Stimulated activated CD8-positive, alpha-beta memory T cell treated with anti-CD3 and anti-CD28 coated beads, Interleukin-7, amount 100 ng/mL, for 24 hours (primary cell): ENCODE measurements around the gene POPDC3.
"Not testable (repeated sequence)": the region's sequence is repeated elsewhere in the genome, so short reads cannot be mapped to it uniquely, and the experiment has no call there.

ENCODE experiments used
- DNase-seq: peaks from one replicate; pipeline ENCODE4 v3.0.0-alpha.2; 2020; ENCODE audit warnings: low read depth

Gene POPDC3, protein sequence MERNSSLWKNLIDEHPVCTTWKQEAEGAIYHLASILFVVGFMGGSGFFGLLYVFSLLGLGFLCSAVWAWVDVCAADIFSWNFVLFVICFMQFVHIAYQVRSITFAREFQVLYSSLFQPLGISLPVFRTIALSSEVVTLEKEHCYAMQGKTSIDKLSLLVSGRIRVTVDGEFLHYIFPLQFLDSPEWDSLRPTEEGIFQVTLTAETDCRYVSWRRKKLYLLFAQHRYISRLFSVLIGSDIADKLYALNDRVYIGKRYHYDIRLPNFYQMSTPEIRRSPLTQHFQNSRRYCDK

DNA sequence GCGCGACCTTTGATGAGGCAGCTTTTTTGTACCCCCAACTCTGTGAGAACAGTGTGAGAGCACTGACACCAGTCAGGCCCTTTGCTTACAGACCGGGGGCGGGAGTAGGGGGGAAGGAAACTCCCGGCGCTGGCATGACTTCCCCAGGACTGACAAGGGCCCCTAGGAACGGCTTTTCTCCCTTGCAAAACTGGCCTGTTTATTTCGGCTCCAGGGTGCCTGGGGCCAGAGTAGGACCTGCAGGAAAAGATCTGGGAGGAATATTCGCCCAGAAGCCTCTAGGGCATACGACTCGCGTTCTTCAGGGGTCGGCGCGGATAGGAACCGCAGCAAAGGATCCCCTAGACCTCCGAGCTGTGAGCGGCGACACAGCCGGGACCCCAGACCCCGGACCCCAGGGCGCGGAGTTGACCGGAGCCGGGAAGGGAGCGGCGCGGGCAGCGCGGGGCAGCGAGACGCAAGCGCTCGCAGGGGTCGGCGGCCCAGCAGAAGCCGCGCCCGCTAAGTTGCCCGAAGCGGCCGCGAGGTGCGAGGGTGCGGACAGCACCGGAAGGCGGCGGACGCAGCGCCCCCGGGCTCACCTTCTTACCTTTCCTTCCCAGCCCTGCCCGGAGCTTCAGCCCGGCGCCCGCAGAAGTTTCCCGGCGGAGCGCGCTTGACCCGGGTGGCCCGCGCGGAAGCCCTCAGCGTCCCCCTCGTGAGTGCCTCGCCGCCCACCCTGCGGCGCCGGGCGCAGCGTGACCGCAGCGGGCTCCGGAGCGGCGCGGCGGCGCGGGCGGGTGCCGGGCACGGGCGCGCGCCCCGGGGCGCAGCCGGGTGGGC is at the start of gene POPDC3:
POPDC3 (minus strand) TSS at position 771 of the 822 bp plus-strand sequence. CDS start 18,105 bp downstream, outside the sequence.
- no peak for DNase-seq

DNA sequence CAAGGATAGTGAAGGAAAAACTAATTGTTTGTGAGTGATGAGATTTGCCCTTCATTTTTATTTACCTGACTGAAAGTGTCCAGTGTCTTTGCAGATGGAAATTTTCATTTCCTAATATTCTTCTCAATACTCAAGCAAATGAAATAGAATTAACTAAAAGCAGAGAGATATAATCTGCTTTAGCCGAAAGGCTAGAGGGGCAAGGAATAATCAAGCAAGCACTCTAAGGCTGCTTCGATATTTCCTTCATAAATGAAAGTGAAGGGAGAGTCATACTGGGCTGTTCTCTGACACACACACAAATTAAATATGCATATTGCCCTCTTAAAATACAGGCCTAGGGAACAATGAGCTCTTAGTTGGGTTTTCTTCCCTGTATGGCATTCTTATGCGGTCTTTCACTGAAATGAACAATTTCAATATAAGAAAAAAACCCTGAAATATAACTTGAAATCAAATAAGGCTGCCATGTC is 47.5 kb upstream of the POPDC3 start:
- no peak for DNase-seq

DNA sequence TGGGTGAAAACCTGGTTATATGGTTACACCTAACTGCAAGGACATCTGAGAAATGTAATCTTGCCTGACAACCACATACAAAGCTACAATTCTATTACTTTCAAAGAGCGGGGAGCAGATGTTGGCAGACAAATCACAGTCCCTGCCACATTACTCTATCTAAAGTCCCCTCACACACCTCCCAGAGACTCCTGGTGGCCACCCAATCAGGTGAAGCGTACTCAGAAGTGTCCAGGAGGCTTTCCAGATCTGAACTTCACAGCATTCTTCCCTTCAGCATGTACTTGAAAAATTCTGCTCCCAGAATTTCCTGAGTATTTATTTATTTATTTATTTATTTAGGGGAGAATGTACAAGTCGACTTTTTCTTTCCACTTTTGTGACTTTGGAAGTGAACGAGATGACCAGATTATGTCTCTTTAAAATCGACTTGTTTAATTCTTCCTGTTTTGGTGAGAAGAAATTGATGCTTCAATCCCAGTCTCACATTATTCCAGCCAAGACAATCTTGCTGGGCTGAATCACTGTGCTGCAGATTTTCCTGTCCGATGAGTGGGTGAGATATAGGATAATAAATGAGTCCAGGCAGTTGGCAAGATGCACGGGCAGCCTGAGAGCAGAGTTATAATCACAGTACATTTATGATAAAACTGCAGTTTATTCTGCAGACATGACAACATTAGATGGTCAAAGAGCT is 46.9 kb upstream of the POPDC3 start:
- DNase-seq, result no peak

DNA sequence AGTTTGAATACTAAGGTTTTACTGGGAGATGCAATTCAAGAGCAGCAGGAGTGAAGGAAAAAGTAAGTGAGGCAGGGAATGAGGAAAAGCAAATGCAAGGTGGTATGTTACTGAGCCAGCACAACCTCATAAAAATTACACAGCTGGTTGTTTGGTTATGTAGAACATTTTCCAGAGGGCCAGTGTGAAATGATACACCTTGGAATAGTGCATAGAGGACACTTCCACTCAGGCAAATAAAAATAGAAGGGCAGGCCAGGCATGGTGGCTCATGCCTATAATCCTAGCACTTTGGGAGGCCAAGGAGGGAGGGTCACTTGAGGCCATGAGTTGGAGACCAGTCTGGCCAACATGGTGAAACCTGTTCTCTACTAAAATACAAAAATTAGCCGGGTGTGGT is 43.4 kb upstream of the POPDC3 start:
- DNase-seq, result no peak

DNA sequence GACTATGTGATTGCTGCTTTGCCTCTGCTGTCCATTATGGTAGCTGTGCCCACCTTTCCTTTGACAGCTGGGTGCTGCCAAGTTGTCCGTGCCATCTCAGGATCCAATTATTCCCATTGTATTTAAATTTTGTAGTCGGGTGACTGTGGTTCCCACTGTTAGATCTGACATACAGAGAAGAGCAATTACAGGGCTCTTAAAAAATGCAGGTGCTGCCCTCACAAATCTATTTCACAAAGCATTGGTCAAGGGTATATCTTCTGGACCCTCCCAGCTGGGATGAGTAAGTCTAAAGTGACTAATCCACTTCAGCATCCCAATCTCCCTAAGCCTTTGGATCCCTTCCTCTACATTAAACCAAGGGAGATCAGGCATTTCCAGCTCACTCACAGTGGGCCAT is 41.4 kb upstream of the POPDC3 start:
- DNase-seq, result not testable (repeated sequence)

DNA sequence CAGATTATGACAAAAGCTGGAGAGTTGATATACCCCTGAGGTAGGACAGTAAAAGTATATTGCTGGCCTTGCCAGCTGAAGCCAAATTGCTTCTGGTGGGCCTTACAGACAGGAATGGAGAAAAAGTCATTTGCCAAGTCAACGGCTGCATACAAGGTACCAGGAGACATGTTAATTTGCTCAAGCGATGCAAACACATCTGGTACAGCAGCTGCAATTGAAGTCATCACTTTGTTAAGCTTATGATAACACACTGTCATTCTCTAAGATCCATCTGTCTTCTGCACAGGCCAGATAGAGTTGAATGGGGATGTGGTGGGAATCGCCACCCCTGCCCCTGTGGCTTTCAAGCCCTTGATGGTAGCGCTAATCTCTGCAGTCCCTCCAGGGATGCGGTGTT is 40.4 kb upstream of the POPDC3 start:
- no peak for DNase-seq

DNA sequence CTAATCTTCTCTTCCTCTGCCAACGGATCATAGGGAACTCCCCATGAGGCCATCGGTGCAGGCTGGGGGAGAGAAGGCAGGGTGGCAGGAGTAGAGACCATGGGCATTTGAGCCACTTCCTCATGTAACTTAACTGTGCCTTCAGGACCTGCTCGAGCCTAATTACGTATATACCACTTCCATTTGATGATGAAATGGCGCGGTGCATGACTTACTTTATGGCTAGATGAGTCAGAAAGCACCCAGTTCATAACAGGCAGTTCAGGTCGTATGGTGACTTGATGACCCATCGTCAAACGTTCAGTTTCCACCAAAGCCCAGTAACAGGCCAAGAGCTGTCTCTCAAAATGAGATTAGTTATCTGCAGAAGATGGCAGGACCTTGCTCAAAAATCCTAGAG is 39.4 kb upstream of the POPDC3 start:
- DNase-seq, result not testable (repeated sequence)

DNA sequence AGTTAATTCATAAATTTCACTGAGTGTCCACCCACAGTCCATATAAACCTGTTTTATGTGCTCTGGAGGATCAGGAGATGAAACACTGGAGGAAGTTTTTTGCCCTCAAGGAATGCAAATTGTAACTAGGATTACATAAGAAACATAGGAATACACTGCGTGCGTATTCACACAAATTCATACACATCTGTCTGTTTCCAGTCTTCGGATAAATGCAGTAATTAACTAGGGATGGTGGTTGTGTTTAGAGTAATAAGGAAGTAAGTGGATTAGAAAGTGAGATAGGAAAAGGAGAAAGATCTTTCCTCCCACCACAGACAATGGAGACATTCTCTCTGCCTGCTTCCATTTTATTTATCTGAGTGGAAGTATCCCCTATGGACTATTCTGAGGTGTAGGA is 35.7 kb upstream of the POPDC3 start:
- no peak for DNase-seq

DNA sequence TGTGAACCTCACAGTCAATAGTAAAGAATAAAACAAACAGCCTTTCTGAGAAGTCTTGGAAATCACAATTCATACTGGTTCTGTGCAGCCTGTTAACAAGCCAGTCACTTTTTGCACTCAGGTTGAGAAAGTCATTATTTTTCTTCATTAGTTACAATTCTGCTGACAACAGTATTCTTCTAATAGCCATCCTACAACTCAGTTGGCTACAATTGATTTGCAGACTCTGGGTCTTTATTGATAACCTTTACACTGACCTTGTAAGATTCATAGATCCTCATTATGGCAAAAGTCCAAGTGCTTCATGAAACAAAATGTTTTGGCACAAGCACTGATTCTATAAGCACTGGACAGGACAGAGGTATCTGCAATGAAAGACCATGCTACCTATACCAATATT is 34.9 kb upstream of the POPDC3 start:
- no peak for DNase-seq

DNA sequence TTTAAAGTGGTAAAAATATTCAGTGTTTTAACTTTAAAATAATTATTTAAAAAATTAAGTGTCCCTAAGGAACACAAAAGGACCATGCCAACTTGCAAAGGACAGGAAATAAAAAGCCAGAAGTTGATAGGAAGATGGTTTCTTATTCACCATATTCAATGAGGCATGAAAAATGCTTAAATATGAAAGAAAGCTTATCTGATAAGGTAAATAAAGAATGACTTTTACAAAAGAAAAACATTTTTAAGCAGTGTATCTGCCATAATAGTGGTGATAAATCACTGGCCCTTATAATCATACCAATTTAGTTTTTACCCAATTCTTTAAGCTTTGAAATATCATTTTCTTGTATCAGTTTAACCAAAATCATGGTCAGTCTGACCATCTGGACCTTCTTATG is 33.5 kb upstream of the POPDC3 start:
- DNase-seq, result no peak

DNA sequence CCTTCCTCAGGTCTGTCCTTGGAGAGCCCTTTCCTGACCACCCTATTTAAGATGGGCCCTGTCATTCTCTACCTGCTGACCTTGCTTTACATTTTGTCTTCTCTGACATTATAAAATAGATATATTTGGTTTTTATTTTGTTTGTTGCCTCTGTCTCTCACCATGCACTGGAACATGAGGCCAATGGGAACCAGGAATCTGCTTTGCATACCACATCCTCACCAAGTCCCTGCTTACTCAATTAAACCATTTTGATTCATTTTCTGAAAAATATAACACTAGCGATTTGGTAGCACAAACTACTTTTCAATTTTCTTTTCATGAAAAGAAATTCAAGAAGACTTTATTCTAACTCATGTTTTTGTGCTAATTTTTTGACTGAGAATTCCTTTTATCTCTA is 32.8 kb upstream of the POPDC3 start:
- no peak for DNase-seq

DNA sequence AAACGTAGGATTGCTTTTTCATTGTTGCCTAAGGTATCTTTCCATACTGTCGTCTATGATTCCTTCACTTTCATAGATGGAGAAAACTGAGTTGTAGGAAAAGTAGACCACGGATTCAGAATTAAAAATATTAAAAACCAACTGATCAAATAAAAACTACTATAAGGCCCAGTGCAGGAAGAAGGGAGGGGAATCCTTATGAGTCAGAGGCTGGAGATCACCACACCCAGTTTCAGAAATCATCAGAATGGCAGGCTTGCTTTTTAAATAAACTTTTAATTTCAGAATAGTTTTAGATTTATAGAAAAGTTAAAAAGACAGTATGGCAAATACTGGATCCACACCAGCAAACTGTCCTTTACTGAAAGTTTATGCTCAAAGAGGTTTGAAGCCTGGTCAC is 32.0 kb upstream of the POPDC3 start:
- no peak for DNase-seq

DNA sequence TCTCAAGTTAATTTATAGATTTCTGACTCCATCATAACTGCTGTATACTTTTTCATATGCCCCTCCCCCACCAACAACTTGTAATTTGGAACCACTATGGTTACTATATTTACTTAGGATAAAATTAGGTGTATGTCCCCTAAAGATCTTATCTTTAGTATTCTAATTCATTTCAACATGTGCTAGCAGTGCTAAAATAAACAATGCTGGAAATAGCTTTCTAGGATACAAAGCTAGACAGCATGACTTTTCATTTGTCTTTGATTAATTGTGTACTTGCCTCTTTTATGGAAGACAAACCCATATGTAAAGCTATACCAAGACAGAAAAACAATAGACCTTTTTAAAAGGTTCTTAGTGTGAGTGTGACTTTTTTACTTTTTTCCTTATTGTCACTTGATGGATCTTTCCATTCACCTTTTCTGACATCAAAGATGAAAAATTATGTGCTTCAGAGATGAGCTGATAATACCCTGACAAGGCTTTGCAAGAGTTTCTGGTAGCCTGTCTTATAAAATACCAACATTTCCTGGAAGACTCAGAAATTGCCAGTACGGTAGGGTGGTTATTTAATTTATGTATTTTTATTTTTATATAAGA is 31.2 kb upstream of the POPDC3 start:
- DNase-seq, result no peak

DNA sequence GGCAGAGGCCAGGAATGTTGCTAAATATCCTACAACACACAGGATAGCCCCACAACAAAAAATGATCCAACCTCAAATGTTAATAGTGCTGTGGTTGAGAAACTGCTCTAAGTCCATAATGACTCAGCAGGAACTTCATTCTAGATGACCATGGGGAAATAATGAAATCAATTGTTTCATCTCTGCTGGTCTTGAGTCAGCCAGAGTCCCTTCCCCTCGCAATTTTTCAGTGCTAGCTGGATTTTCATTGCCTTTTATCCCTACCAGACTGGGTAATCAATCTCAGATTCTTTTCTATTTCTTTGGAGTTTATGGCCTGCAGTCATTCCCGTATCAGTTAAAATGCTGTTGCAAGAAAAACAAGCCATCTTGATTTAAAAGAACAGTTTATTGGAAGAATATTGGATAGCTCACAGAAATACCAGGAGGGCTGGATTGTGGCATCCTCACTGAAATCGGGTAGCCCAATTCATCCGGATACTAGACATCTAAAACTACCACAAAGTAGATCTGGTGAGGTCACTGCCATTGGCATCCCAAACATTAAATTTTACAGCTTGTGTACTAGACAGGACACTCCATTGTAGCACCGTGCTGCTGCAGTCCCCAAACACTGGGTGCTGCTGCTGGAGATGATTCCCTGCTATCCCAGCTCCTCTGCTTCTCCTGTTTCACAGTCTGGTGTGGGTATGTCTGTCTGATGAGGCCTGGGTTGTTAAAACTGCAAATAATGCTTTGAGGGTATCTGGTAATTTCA is 30.3 kb upstream of the POPDC3 start:
- no peak for DNase-seq

DNA sequence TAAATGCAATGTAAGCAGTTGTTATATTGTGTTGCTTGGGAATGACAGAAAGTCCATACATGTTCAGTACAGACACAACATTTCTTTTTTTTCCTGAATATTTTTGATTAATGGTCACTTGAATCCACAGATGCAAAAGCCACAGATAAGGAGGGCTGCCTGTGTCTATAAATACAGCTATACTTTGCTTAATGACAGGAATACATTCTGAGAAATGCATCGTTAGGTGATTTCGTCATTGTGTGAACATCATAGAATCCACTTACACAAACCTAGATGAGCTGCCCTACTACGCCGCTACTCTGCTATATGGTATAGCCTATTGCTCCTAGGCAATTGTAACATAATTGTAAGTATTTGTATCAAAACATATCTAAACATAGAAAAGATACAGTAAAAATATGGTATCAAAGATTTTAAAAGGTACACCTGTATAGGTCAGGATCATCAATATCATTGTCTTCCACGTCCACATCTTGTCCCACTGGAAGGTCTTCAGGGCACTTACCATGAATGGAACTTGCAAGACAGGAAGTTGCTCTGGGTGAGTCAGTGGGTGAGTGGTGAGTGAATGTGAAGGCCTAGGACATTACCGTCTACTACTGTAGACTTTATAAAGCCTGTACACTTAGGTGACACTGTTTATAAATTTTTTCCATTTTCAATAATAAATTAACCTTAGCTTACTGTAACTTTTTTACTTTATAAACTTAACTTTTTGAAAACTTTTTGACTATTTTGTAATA is 27.9 kb upstream of the POPDC3 start:
- no peak for DNase-seq

DNA sequence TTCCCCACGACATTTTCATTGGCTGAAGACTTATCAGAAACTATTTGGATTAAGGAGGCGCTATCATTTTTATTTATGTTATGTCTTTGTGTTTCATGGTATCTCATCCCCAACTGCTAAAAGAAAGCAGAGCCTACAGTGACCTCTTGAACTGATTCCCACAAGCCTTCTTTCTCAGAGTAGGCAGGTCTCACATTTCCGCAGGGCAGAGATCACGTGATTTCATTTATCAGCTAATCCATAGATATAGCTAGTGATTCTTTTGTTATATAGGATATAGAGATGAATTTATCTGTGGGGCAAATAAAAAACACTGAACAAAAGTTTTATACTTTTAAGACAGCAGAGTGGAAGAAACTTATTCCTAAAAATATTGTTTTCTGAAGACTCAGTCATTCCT is 25.0 kb upstream of the POPDC3 start:
- DNase-seq, result no peak

DNA sequence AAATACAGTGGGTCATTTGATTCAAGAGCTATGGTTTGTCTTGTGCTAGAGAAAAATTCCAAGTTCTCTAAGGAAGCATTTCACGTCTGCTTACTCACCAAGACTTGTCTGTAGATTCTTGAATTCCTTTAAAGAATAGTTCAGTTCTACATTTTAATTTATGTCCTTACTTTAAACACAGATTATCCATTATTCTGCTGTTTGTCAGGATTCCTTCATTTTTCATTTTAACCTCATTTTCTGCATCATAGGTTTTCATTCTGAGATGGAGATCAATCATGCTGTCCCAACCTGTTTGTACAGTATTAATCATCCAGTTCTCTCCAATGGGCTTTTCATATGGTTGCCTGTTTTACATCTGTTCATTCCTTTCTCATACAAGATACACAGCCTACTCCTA is 24.5 kb upstream of the POPDC3 start:
- DNase-seq, result no peak

DNA sequence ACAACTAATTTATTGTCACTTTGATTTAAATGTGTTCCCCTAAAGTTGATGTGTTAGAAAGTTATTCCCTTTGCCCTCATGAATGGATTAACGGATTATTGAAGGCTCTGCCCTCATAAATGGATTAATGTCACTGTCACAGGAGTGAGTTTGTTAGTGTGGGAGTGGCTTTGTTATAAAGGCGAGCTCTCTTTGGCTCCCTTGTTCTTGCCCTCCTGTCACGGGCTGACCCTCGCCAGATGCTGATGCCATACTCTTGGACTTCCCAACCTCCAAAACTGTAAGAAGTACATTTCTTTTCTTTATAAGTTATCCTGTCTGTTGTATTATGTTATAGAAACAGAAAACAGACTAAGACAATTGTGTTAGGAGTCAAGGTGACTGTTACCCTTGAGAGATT is 22.7 kb upstream of the POPDC3 start:
- no peak for DNase-seq

DNA sequence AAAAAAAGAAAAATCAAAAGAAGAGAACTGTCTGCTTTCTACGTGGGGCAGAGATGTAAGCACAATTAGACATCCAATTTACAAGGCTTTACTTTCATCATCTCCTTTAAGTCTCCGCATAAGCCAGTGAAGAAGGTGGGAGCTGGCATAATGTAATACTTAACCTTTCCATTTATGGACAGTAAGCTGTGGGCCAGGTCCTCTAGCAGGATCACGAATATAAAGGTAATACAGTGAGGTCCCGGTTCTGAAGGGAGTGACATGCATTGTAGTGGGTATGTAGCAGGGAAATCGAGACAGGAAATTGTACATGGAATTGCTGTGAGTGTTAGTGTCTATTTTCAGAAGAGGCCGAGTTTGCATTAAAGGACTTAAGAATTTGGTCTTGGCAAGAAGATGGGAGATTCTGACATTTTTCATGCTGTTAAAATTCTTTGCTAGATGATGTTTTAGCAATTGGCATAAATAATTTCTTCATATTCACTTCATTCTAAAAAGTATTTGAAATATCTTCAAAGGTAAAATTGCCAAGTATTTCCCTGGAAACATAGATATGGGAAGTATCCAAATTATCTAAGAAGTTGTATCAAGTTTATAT is 20.4 kb upstream of the POPDC3 start:
- no peak for DNase-seq

DNA sequence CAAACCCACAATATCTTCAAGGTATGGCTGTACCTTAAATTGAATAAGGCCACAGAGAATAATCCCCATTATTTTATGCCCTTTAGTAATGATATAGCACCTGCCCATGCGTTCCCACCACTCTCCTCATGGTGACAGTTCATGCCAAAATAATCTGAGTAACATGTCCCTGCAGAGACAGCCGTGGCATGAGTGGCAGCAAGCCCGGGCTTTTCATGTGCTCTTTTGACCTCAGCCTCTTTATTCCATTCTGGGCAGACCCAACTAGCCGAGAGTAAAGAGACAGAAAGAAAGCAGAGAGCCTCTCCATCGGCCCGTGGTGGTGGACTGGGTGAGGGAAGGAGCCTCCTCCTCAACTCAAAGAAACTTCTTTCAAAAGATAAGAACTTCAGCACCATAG is 19.9 kb upstream of the POPDC3 start:
- no peak for DNase-seq

DNA sequence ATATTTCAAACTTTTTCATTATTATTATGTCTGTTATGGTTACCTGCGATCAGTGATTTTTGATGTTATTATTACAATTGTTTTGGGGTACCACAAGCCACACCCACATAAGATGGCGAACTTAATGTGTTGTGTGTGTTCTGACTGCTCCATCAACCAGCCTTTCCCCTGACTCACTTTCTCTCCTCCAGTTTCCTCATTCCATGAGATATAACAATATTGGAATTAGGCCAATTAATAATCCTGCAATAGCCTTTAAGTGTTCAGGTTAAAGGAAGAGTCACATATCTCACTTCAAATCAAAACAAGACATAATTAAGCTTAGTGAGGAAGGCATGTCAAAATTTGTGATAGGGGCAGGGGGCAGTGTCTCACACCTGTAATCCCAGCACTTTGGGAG is 16.3 kb upstream of the POPDC3 start:
- no peak for DNase-seq
